ENCODE data around the gene MAOA.

DNA sequence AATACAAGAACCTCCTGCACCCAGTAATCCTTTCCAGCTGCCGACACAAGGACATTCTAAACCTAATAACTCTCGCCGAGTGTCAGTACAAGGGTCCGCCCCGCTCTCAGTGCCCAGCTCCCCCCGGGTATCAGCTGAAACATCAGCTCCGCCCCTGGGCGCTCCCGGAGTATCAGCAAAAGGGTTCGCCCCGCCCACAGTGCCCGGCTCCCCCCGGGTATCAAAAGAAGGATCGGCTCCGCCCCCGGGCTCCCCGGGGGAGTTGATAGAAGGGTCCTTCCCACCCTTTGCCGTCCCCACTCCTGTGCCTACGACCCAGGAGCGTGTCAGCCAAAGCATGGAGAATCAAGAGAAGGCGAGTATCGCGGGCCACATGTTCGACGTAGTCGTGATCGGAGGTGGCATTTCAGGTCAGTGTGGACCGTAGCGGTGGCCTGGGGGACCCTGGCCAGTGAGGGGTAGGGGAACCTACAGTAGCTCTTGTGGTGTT lies at the start of gene MAOA:
- TF ChIP-seq POLR2A (IDR thresholded peaks at IDR 0.05) = no peak
- TF ChIP-seq, protein P1, sequence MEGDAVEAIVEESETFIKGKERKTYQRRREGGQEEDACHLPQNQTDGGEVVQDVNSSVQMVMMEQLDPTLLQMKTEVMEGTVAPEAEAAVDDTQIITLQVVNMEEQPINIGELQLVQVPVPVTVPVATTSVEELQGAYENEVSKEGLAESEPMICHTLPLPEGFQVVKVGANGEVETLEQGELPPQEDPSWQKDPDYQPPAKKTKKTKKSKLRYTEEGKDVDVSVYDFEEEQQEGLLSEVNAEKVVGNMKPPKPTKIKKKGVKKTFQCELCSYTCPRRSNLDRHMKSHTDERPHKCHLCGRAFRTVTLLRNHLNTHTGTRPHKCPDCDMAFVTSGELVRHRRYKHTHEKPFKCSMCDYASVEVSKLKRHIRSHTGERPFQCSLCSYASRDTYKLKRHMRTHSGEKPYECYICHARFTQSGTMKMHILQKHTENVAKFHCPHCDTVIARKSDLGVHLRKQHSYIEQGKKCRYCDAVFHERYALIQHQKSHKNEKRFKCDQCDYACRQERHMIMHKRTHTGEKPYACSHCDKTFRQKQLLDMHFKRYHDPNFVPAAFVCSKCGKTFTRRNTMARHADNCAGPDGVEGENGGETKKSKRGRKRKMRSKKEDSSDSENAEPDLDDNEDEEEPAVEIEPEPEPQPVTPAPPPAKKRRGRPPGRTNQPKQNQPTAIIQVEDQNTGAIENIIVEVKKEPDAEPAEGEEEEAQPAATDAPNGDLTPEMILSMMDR (IDR thresholded peaks at IDR 0.05 in 8 of 11, conservative IDR thresholded peaks at IDR 0.05 in 3 of 11) = no peak
